Measurements from ENCODE around the gene LRCOL1.

LRCOL1 gene

GRCh38 chr12:132618683-132619043 is 8.3 kb upstream of the LRCOL1 start, which contains the start of gene P2RX2:
Gene P2RX2 (plus strand): TSS chr12:132618776. CDS start chr12:132618817, 41 bp downstream.
- no peak for DNase-seq

GRCh38 chr12:132617822-132618682 is 7.7 kb upstream of the LRCOL1 start:
- no peak for DNase-seq

DNA sequence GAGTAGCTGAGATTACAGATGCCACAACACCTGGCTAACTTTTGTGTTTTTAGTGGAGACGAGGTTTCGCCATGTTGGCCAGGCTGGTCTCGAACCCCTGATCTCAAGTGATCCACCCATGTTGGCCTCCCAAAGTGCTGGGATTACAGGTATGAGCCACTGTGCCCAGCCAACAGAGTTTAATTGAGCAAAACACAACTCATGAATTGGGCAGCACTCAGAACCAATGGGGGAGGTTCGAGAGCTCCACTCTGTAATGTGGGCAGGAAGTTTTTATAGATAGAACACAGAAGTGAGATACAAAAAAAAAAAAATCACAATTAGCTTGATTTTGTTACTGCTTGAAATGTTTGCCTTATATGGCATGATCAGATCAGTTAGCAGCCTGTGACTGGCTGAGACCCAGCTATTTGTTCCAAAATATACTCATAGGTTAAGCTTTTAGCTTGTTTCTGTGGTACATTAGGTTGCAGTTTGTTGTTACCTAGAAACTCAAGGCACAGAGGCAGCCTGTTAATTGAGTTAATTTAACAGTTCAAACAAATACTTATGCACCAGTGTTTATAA is 6.8 kb upstream of the LRCOL1 start:
- no peak for DNase-seq

- DNase-seq: no peak
These were observed 5.2 kb upstream of the LRCOL1 start for GRCh38 chr12:132615579-132616038.

DNA sequence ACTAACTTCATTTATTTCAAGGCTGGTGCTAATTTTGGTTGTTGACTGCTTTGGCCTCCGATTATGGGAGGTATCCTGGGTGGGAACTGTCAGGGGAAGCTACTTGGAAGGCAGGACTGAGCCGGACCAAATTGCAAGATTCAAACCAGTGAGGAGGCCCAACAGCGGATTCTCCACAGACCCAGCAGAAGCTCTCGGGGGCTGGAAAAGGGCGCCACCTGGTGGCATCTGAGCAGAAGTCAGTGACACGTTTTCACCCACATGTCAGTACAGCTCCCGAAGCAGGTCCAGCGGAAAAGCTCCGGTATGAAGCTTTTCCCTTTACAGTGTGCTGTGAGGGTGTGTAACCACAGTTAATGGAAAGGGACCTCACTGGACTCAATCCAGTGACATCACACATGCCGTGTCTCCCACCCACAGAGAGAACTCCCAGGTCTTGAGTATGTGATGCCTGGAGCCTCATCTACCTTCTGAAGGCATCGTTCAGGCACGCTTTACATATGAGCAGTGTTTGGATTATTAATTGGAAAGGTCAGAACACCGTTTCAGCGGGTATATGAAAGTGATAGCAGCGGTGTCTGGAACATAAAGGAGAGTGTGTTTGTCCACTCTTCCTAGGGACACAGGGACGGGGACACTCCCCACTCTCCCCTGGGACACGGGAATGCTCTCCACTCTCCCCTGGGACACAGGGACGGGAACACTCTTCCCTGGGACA is 4.6 kb upstream of the LRCOL1 start:
- DNase-seq: peak; percentile 84

DNA sequence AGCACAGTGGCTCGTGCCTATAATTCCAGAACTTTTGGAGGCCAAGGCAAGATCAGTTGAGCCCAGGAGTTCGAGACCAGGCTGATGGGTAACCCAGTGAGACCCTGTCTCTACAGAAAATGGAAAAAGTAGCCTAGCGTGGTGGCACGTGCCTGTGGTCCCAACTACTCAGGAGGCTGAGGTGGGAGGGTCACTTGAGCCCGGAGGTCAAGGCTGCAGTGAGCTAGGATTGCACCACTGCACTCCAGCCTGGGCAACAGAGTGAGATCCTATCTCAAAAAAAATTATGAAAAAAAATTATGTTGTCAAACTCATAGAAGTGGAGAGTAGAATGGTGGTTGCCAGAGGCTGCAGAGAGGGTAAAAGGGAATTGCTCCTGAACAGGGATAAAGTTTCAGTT is 3.6 kb upstream of the LRCOL1 start:
- no peak for DNase-seq

DNA sequence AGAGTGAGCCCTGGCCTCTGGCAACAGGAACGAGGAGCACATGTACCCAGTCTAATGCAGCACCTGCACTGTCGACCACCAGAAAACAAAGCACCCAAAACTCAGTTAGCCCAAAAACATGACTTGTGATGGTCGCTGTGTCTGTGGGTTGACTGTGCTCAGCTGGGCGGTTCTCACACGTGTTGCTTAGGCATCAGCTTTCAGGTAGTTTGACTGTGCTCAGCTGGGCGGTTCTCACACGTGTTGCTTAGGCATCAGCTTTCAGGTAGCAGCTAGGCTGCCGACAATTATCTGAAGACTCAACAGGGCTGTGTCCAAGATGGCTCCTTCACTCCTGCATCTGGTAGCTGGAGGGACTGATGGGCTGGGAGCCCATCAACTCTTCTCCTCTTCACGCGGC is 1.2 kb upstream of the LRCOL1 start:
- DNase-seq: no peak

GRCh38 chr12:132610866-132611602 is 652 bp upstream of the LRCOL1 start:
- DNase-seq: no peak

DNA sequence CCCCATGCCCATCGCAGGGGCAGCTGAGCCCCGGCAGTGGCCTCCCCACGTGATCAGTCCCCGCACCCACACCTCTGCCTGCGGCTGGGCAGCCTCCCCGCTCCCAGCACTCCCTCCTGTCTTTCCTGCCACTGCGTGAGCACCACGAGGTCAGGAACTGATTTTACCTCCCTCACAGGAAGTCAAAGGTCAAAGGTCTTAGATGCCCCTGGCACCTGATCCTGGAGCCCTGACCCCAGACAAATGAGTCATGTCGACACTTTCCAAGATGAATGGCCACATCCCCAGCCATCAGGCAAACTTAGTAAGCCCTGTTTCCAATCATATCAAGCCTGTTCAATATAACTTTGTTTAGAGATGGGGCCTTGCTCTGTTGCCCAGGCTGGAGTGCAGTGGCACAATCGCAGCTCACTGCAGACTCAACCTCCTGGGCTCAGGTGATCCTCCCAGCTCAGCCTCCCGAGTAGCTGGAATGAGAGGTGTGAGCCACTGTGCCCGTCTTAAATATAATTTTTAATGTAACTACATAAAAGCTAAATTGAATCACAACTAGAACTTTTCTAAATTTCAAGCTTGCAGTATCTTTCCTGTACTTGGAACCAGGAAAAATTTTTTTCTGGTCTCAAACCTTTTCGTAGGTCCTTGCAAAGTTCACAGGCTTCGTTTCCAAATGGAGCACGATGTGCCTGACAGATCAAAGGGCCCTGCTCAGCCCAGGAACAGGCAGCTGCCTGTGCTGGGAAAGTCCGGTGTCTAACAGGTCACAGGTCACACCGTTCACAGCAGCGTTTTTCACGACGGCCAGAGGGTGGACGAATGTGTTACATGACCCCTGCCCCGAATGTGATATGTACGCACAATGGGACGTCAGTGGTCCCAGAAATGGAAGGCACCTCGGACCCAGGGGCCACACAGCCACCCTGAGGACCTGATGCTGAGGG is 1.9 kb downstream of the LRCOL1 start:
- DNase-seq: no peak

DNA sequence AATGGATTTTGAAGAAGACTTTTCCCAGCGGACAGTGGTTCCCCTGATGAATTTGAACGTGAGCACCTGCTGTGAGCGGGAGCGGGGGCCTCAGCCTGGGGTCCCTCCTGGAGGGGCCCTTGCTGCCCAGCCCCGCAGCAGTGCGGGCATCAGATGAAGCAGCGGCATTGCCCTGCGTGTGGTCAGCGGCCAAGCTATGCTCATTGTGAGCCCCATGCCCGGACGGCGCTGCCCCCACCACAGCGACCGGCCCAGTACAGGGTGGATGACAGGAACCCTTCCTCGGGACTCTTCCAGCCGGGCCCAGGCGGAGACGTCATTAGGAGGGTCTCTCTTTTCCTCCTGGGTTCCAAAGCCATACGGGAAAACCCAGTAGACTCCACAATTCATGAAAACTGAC is 3.5 kb downstream of the LRCOL1 start:
- DNase-seq: no peak

- DNase-seq: no peak
These were observed 3.9 kb downstream of the LRCOL1 start for GRCh38 chr12:132606466-132606865.

DNA sequence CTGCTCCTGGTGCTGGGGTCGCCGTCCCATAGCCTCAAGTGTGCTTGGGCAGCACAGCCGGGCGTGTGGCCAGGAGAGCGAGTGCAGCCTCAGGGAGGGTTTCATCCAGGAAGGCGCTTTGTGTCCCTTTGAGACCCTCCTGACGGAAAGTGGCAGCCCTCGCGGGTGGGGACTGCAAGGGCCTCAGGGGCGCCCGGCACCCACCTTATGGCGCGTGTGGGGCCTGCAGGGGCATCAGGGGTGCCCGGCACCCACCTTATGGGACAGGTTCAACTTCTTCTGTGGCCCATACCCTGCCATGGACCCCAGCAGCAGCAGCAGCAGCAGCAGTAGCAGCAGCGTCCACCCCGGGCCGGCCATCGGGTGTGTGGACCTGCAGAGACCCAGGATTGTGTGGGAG is 4.5 kb downstream of the LRCOL1 start:
- DNase-seq: no peak

DNA sequence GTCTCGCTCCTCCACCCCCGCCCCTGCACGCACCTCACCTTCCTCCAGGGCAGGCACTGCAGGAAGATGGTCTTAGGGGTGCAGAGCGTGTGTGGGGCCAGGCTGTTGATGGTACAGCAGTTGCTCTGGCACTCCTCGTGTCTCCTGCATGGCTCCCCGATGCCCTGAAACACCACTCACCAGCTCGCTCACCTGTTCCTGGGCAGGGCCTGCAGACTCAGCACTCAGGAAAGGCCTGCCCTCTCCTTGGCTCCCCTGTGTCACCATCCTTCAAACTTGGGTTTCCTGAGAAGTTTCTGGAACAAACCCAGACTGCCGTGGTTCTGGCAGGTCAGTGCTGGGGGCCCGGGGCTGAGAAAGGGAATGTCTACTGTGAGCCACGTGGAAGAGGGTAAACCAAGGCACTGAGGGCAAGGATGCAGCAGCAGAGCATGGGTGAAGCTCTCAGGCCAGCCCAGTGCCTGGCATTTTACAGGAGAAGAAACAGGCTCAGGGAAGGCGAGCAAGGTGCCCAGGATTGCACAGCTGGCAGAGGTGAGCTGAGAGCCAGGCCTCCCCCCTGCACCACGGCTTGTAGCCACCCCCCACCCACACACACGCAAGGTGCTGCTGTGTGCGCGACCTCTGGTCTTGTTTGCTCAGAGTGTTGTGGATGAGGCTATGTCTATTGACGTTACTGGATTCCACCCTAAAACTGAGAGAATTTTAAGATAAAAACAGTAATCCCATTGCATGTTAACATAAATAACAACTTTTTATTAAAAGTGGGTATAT is 5.5 kb downstream of the LRCOL1 start:
- DNase-seq: no peak

DNA sequence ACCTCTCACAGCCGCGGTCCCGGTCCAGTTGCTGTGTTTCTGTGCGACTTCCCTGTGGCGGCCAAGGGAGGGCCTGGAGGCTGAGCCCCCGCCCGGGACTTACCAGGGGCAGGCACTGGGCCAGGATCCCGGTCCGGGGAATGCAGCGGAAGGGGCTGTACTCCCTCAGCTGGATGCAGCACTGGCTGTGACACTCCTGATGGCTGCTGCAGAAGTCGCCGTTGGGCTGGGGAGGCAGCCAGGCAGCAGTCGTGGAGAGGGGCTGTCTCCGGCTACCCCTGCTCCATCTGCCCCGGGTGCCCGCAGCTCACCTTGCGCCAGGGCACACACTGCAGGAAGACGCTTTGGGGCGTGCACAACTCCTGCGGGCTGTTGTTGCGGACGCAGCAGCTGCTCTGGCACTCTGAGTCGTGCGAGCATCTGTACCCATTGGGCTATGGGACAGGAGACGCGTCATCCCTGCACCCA is 6.2 kb downstream of the LRCOL1 start:
- DNase-seq: no peak

DNA sequence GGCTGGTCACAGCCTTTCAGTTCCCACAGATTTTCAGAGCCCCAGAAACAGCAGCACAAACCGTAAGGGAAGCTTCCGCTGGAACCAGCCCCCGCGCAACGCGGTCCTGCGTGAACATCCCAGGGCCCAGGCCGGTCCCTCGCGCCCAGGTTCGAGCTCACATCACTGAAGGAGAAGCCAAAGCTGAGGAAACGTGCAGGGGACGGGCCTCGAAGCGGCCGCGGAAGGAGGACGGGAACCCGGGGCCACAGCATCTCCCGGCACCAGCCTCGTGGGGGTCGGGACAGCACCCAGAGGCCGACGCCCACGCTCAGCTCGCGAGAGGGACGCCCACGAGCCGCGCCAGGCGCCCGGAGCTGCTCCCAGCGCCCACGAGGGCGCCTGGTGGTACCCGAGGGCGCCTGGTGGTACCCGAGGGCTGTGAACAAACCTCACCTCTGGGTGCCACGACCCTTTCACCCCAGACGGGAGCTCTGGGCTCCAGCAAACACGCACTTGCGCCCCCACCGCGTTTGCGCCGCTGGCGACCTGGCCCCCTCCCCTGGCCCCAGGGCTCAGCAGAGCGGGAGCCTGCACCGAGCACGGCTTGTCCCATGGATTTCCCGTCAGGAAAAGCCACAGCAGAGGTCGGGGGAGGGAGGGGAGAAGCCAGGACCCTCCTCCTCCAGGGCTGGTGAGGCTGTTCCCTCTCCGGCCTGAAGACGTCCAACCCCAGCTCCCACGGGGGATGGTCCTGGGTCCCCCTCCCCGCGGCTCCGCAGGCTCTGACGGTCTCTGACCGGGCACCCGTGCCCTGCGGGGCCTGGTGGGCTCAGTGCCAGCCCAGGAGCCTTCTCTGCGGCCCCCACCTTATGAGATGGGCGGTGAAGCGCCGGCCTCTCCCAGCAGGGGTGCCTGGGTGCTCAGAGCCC is 6.9 kb downstream of the LRCOL1 start:
- no peak for DNase-seq

DNA sequence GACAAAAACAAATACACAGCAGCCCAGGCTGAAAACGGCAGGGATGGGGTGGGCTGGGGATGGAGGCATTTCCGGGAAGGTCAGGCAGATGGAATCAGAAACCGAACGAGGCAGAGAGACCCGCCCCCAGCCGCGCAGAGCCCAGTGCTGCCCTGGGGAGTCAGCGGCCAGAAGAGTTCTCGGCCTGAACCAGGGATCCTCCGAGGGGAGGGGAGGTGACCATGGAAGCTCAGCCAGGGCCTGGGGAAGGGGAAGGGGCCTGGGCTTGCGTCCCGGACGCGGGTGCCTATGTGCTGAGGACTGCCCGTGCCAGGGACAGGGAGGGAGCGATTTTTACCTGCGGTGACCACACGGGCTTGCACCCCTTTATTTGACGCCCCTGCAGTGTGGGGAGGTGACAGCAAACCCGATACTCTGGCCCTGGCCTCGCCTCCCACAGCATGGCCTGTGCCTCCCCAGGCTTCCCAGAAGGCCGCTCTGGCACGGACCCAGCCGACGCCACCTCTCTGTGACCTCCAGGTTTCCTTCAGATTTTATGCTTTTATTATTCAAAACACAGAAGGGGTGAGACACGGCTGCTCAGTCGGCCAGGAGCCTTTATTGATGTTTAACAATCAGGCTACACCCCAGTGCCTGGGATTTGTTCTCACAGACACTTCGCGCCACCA is 7.7 kb downstream of the LRCOL1 start:
- no peak for DNase-seq

DNA sequence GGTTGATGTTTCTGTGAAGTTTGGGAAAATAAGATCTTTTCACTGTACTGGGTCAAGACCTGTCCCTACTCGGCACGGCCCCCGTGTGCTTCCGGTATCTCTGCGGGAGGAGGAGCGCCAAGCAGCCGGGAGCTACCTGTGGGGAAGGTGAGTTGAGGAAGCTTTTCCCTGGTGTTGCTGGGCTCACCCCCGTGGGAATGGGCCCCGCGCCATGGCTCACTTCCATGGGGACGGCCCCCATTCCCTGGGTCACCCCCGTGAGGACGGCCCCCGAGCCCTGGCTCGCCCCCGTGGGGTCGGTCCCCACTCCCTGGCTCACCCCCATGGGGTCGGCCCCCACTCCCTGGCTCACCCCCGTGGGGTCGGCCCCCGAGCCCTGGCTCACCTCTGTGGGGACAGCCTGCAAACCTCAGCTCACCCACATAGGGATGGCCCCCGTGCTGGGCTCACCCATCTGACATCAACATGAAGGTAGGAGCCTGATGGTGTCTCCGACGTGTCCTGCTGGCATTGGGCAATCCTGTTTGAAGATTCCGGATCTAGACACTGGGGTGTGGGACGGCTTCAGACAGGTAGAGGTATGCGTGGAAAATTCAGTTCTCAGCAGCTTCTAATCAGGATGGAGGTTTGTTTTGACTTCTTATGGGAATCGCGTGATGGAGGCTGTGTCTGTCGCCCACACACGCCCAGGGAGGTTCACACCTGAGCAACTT is 9.1 kb downstream of the LRCOL1 start:
- no peak for DNase-seq

Data from EL (cell line).